Smooth muscle cell of the brain vasculature (primary cell): Measurements from ENCODE around the gene SEMA4D.
"Not testable (repeated sequence)": the region's sequence is repeated elsewhere in the genome, so short reads cannot be mapped to it uniquely, and the experiment has no call there.

Source experiments
- DNase-seq: peaks from one replicate; pipeline ENCODE4 v3.0.0-alpha.2; 2012; ENCODE audit warnings: low read depth, low spot score

The SEMA4D gene

GRCh38 chr9:89353989-89354388, 143.9 kb downstream of the SEMA4D start:
- no peak for DNase-seq

- no peak for DNase-seq
These were observed 144.9 kb downstream of the SEMA4D start for GRCh38 chr9:89352874-89353649.

- no peak for DNase-seq
These were observed 145.5 kb downstream of the SEMA4D start for GRCh38 chr9:89352451-89352850.

- no peak for DNase-seq
These were observed 146.2 kb downstream of the SEMA4D start for GRCh38 chr9:89351584-89352300.

GRCh38 chr9:89350988-89351557, 146.8 kb downstream of the SEMA4D start:
- DNase-seq = no peak

GRCh38 chr9:89349607-89350006, 148.3 kb downstream of the SEMA4D start:
- DNase-seq = no peak

- DNase-seq = no peak
These were observed 150.3 kb downstream of the SEMA4D start for GRCh38 chr9:89347651-89348050.

- DNase-seq = no peak
These were observed 151.2 kb downstream of the SEMA4D start for GRCh38 chr9:89346696-89347095.

GRCh38 chr9:89345476-89345875, 152.4 kb downstream of the SEMA4D start:
- DNase-seq = no peak

GRCh38 chr9:89343812-89344211, 154.1 kb downstream of the SEMA4D start:
- not testable (repeated sequence) for DNase-seq

- no peak for DNase-seq
These were observed 155.0 kb downstream of the SEMA4D start for GRCh38 chr9:89342948-89343347.

GRCh38 chr9:89342213-89342612, 155.7 kb downstream of the SEMA4D start:
- no peak for DNase-seq

- DNase-seq = no peak
These were observed 157.6 kb downstream of the SEMA4D start for GRCh38 chr9:89340332-89340731.

- no peak for DNase-seq
These were observed 158.1 kb downstream of the SEMA4D start for GRCh38 chr9:89339807-89340206.

GRCh38 chr9:89330513-89330912, 167.4 kb downstream of the SEMA4D start:
- no peak for DNase-seq

- DNase-seq = no peak
These were observed 168.0 kb downstream of the SEMA4D start for GRCh38 chr9:89329917-89330316.

- no peak for DNase-seq
These were observed 169.8 kb downstream of the SEMA4D start for GRCh38 chr9:89328064-89328463.

- no peak for DNase-seq
These were observed 172.2 kb downstream of the SEMA4D start for GRCh38 chr9:89325733-89326132.

GRCh38 chr9:89323390-89323789, 174.5 kb downstream of the SEMA4D start:
- no peak for DNase-seq

- no peak for DNase-seq
These were observed 178.7 kb downstream of the SEMA4D start for GRCh38 chr9:89319015-89319905.

- DNase-seq = peak; percentile 87
These were observed 179.5 kb downstream of the SEMA4D start, which contains the start of gene SECISBP2 for GRCh38 chr9:89318123-89319014. TSS of gene SECISBP2 (plus strand) at chr9:89318500. CDS start at chr9:89318577, 77 bp downstream.
